ENCODE results near the gene TTN. TPM values are rescaled to one million over a fixed set of nuclear protein-coding genes. Genes with fewer than 3 reads are reported as not detected.
"Not testable (repeated sequence)": the region's sequence is repeated elsewhere in the genome, so short reads cannot be mapped to it uniquely, and the experiment has no call there.

TTN gene
- total RNA-seq, 1 experiment from 2014 or later = not detected

- no peak for DNase-seq
- Histone ChIP-seq H3K4me3 (no peak overlapping the region), H3K27me3 (no peaks in the 10 kb centered on the region), H3K9me3 (no peaks in the 10 kb centered on the region), H3K36me3 (peaks cover 3% of the 10 kb centered on the region)
Measured at GRCh38 chr2:178542569-178542968, 264.7 kb downstream of the TTN start.

GRCh38 chr2:178542161-178542560 is 265.1 kb downstream of the TTN start:
- no peaks in the 10 kb centered on the region for H3K27me3 ChIP-seq
- H3K9me3 ChIP-seq = no peaks in the 10 kb centered on the region
- H3K4me3 ChIP-seq = no peak overlapping the region
- no peak for DNase-seq
- H3K36me3 ChIP-seq = peaks cover 3% of the 10 kb centered on the region

GRCh38 chr2:178536037-178536436 is 271.2 kb downstream of the TTN start:
- no peak for DNase-seq
- no peaks in the 10 kb centered on the region for H3K9me3 ChIP-seq
- no peak overlapping the region for H3K4me3 ChIP-seq
- H3K27me3 ChIP-seq = no peaks in the 10 kb centered on the region
- peaks cover 3% of the 10 kb centered on the region for H3K36me3 ChIP-seq

GRCh38 chr2:178531168-178531567 is 276.1 kb downstream of the TTN start:
- Histone ChIP-seq H3K36me3 (no peaks in the 10 kb centered on the region; the same call in 1 of the 2 replicates), H3K27me3 (no peaks in the 10 kb centered on the region), H3K9me3 (no peaks in the 10 kb centered on the region), H3K4me3 (no peak overlapping the region)
- no peak for DNase-seq

GRCh38 chr2:178530625-178531142 is 276.5 kb downstream of the TTN start:
- no peak for DNase-seq
- Histone ChIP-seq H3K36me3 (no peaks in the 10 kb centered on the region; the same call in 1 of the 2 replicates), H3K4me3 (no peak overlapping the region), H3K9me3 (no peaks in the 10 kb centered on the region), H3K27me3 (no peaks in the 10 kb centered on the region)

GRCh38 chr2:178530131-178530530 is 277.1 kb downstream of the TTN start:
- no peaks in the 10 kb centered on the region for H3K27me3 ChIP-seq
- no peak overlapping the region for H3K4me3 ChIP-seq
- no peaks in the 10 kb centered on the region; the same call in 1 of the 2 replicates for H3K36me3 ChIP-seq
- DNase-seq = no peak
- H3K9me3 ChIP-seq = no peaks in the 10 kb centered on the region

- Histone ChIP-seq H3K9me3 (no peaks in the 10 kb centered on the region), H3K27me3 (no peaks in the 10 kb centered on the region), H3K4me3 (no peak overlapping the region), H3K36me3 (no peaks in the 10 kb centered on the region; the same call in 1 of the 2 replicates)
- DNase-seq = no peak
Measured at GRCh38 chr2:178529194-178529593, 278.0 kb downstream of the TTN start.

GRCh38 chr2:178528647-178529046 is 278.6 kb downstream of the TTN start:
- no peak for DNase-seq
- no peak overlapping the region for H3K4me3 ChIP-seq
- no peaks in the 10 kb centered on the region for H3K27me3 ChIP-seq
- no peaks in the 10 kb centered on the region for H3K9me3 ChIP-seq
- H3K36me3 ChIP-seq = no peaks in the 10 kb centered on the region; the same call in 1 of the 2 replicates

- no peaks in the 10 kb centered on the region for H3K9me3 ChIP-seq
- H3K27me3 ChIP-seq = no peaks in the 10 kb centered on the region
- no peak overlapping the region for H3K4me3 ChIP-seq
- DNase-seq = no peak
- no peaks in the 10 kb centered on the region; the same call in 1 of the 2 replicates for H3K36me3 ChIP-seq
Measured at GRCh38 chr2:178527592-178527991, 279.6 kb downstream of the TTN start.

- no peak overlapping the region for H3K4me3 ChIP-seq
- H3K9me3 ChIP-seq = no peaks in the 10 kb centered on the region
- no peaks in the 10 kb centered on the region; the same call in 1 of the 2 replicates for H3K36me3 ChIP-seq
- no peak for DNase-seq
- H3K27me3 ChIP-seq = no peaks in the 10 kb centered on the region
Measured at GRCh38 chr2:178526256-178526655, 281.0 kb downstream of the TTN start.

- H3K9me3 ChIP-seq, H3K27me3 ChIP-seq, H3K36me3 ChIP-seq, DNase-seq, H3K4me3 ChIP-seq: not testable (repeated sequence)
Measured at GRCh38 chr2:178525460-178525859, 281.8 kb downstream of the TTN start.

GRCh38 chr2:178525010-178525409 is 282.2 kb downstream of the TTN start:
- not testable (repeated sequence) for H3K27me3 ChIP-seq, H3K4me3 ChIP-seq, DNase-seq, H3K9me3 ChIP-seq, H3K36me3 ChIP-seq

- no peaks in the 10 kb centered on the region for H3K27me3 ChIP-seq
- peak overlapping the region; percentile 78 for H3K4me3 ChIP-seq
- no peaks in the 10 kb centered on the region for H3K9me3 ChIP-seq
- DNase-seq = no peak
- no peaks in the 10 kb centered on the region; the same call in 1 of the 2 replicates for H3K36me3 ChIP-seq
Measured at GRCh38 chr2:178523596-178524134, 283.6 kb downstream of the TTN start.

GRCh38 chr2:178522950-178523595 is 284.1 kb downstream of the TTN start:
- peak; percentile 80 for DNase-seq
- H3K36me3 ChIP-seq = no peaks in the 10 kb centered on the region; the same call in none of the 2 replicates
- no peaks in the 10 kb centered on the region for H3K27me3 ChIP-seq
- H3K4me3 ChIP-seq = peak overlapping the region; percentile 78
- H3K9me3 ChIP-seq = no peaks in the 10 kb centered on the region

- no peaks in the 10 kb centered on the region; the same call in none of the 2 replicates for H3K36me3 ChIP-seq
- H3K27me3 ChIP-seq = no peaks in the 10 kb centered on the region
- no peaks in the 10 kb centered on the region for H3K9me3 ChIP-seq
- no peak for DNase-seq
- no peak overlapping the region for H3K4me3 ChIP-seq
Measured at GRCh38 chr2:178521304-178522150, 285.7 kb downstream of the TTN start.

- no peaks in the 10 kb centered on the region for H3K9me3 ChIP-seq
Measured at GRCh38 chr2:178517496-178517895, 289.7 kb downstream of the TTN start.

GRCh38 chr2:178514664-178515063 is 292.6 kb downstream of the TTN start:
- no peak for DNase-seq

More at GRCh38 chr2:178517496-178517895, 289.7 kb downstream of the TTN start:
- H3K36me3 ChIP-seq = peaks cover 7% of the 10 kb centered on the region; the same call in 1 of the 2 replicates
- no peaks in the 10 kb centered on the region for H3K27me3 ChIP-seq
- H3K4me3 ChIP-seq = no peak overlapping the region
- no peak for DNase-seq

More at GRCh38 chr2:178514664-178515063, 292.6 kb downstream of the TTN start:
- H3K9me3 ChIP-seq = peaks cover 3% of the 10 kb centered on the region; the same call in 1 of the 2 replicates
- no peaks in the 10 kb centered on the region for H3K27me3 ChIP-seq
- peaks cover 11% of the 10 kb centered on the region; the same call in 1 of the 2 replicates for H3K36me3 ChIP-seq
- no peak overlapping the region for H3K4me3 ChIP-seq
